Osteoblast (primary cell): ENCODE results near the gene RNPEPL1. TPM values are rescaled to one million over a fixed set of nuclear protein-coding genes. Genes with fewer than 3 reads are reported as not detected.

ENCODE experiments used
- DNase-seq: peaks from one replicate; pipeline ENCODE4 v3.0.0; 2011; ENCODE audit warnings: low spot score, mixed read lengths; ENCODE audit not compliant: insufficient read length; ENCODE audit errors: missing footprints
- H2AFZ ChIP-seq: 2 replicates; pipeline ENCODE4 v1.6.0; 2011; ENCODE audit warnings: mild to moderate bottlenecking, low read length
- H3K27ac ChIP-seq: 2 replicates; pipeline ENCODE4 v1.5.1; 2011; ENCODE audit warnings: mild to moderate bottlenecking, low read depth, low read length, moderate library complexity
- H3K27me3 ChIP-seq: 2 replicates; pipeline ENCODE4 v1.6.0; 2012; ENCODE audit warnings: mild to moderate bottlenecking, control low read depth, inconsistent platforms, low read length, moderate library complexity; ENCODE audit not compliant: insufficient read depth
- H3K36me3 ChIP-seq: 2 replicates; pipeline ENCODE4 v1.5.1; 2011; ENCODE audit warnings: mild to moderate bottlenecking, low read length, control low read depth, moderate library complexity; ENCODE audit not compliant: insufficient read depth
- H3K4me1 ChIP-seq: 2 replicates; pipeline ENCODE4 v1.5.1; 2011; ENCODE audit warnings: mild to moderate bottlenecking, low read length, control low read depth, moderate library complexity; ENCODE audit not compliant: insufficient read depth
- H3K4me2 ChIP-seq: 2 replicates; pipeline ENCODE4 v1.6.0; 2011; ENCODE audit warnings: mild to moderate bottlenecking, low read length; ENCODE audit not compliant: insufficient read depth
- H3K4me3 ChIP-seq: fragments of 200-600 bp; sonication (generic); 3 replicates; pipeline ENCODE4 v1.5.1; 2012; ENCODE audit warnings: mild to moderate bottlenecking, low read length, inconsistent platforms; ENCODE audit not compliant: insufficient read depth
- H3K79me2 ChIP-seq: 2 replicates; pipeline ENCODE4 v1.6.0; 2012; ENCODE audit warnings: mild to moderate bottlenecking, low read length, control low read depth, inconsistent platforms; ENCODE audit not compliant: insufficient read depth
- H3K9me3 ChIP-seq: 2 replicates; pipeline ENCODE4 v1.5.1; 2011; ENCODE audit warnings: low read depth, low read length, control low read depth
- H4K20me1 ChIP-seq: 2 replicates; pipeline ENCODE4 v1.6.0; 2012; ENCODE audit warnings: mild to moderate bottlenecking, low read length, control low read depth; ENCODE audit not compliant: insufficient read depth
- total RNA-seq: library from RNA; depleted of rRNA; stranded (reverse); fragments of >200 nt; gene quantifications from 2 replicates; pipeline ENCODE4 v1.2.3, GENCODE V29; 2012
- TF ChIP-seq, protein P1 (sequence below): IDR thresholded peaks from 2 replicates; pipeline ENCODE4 v1.5.1; 2011; ENCODE audit warnings: mild to moderate bottlenecking, low read depth, low read length, moderate library complexity; ENCODE audit errors: extremely low read depth

Gene RNPEPL1
- total RNA-seq, 1 donor = 13.0 TPM

DNA sequence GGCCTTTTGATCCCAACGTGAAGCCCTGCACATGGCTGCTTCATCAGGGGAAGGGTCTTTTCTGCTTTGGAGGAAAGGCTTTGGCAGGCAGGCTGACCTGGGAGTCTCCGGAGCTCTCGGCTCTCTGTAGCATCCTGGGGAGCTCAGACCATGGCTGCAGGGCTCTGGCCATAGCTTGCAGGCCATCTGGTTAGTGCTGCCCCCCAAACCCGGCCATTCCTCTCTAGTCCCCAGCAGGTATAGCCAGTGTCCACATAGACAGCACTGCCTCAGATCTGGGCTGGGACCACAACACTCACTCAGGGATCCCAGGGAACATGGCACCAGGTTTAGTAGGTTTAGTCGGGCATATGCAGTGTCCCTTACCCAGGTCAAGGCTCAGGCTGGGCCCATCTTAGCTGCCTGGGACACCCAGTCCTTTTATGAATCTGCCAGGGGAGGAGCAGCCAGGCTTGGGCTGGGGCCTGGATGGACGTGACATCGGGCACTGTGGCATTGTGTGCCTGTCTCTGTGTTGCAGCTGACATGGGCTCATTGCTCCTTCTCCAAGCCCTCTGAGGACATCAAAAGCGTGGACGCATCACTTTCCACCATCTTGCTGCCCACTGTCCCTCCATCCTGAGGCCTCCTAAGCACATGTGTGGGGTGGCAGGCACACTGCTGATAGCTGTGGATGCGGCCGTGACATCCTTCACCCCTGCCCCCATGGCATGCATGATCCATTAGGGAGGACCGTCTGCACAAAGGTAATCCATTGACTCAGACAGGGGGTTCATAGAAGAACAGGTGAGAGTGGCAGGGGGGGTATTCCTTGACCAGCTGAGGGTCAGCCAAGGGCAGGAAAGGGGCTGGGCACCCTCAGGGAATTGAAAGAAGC lies 37.8 kb downstream of the RNPEPL1 start:
- TF ChIP-seq, protein P1, sequence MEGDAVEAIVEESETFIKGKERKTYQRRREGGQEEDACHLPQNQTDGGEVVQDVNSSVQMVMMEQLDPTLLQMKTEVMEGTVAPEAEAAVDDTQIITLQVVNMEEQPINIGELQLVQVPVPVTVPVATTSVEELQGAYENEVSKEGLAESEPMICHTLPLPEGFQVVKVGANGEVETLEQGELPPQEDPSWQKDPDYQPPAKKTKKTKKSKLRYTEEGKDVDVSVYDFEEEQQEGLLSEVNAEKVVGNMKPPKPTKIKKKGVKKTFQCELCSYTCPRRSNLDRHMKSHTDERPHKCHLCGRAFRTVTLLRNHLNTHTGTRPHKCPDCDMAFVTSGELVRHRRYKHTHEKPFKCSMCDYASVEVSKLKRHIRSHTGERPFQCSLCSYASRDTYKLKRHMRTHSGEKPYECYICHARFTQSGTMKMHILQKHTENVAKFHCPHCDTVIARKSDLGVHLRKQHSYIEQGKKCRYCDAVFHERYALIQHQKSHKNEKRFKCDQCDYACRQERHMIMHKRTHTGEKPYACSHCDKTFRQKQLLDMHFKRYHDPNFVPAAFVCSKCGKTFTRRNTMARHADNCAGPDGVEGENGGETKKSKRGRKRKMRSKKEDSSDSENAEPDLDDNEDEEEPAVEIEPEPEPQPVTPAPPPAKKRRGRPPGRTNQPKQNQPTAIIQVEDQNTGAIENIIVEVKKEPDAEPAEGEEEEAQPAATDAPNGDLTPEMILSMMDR = no peak
- Histone ChIP-seq H3K27me3 (no peaks in the 10 kb centered on the region), H3K4me1 (no peaks in the 10 kb centered on the region), H3K9me3 (no peaks in the 10 kb centered on the region), H3K4me2 (no peak overlapping the region), H3K27ac (no peak overlapping the region), H4K20me1 (peaks cover 4% of the 10 kb centered on the region), H3K79me2 (no peaks in the 10 kb centered on the region), H3K36me3 (no peaks in the 10 kb centered on the region), H2AFZ (no peak overlapping the region), H3K4me3 (no peak overlapping the region)
- DNase-seq = peak; percentile 86

DNA sequence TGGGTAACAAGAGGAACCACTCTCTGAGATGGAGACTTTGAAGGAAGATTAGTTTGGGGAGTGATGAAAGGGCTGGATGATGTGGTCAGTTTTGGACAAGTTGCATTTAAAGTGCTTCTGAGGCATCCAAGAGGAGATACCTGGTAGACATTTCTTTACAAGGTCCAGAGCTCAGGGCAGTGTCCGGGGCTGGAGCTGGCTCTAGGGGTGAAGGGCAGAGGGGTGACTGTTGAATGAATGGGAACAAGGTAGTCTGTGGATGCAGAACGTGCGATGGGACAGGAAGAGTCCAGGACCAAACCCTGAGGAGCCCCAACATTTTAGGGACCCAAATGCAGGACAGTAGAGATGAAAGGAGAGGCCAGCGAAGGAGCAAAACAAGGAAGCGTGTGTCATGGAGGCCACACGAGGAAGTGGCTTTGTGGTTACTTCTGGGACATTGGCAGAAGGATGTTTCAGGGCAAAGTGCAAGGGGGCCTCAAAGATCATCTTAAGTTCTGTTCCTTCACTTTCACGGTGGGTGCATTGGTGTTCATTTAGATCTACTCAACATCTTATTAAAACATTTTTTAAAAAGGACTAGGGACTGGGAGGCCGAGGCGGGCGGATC lies 43.4 kb downstream of the RNPEPL1 start:
- H2AFZ ChIP-seq = no peak overlapping the region
- no peaks in the 10 kb centered on the region for H4K20me1 ChIP-seq
- no peaks in the 10 kb centered on the region for H3K79me2 ChIP-seq
- no peaks in the 10 kb centered on the region for H3K4me1 ChIP-seq
- peak; percentile 10 for DNase-seq
- no peaks in the 10 kb centered on the region for H3K27me3 ChIP-seq
- TF ChIP-seq, protein P1 = no peak
- H3K4me3 ChIP-seq = no peak overlapping the region
- no peaks in the 10 kb centered on the region for H3K36me3 ChIP-seq
- H3K4me2 ChIP-seq = no peak overlapping the region
- no peaks in the 10 kb centered on the region for H3K9me3 ChIP-seq
- H3K27ac ChIP-seq = no peak overlapping the region

DNA sequence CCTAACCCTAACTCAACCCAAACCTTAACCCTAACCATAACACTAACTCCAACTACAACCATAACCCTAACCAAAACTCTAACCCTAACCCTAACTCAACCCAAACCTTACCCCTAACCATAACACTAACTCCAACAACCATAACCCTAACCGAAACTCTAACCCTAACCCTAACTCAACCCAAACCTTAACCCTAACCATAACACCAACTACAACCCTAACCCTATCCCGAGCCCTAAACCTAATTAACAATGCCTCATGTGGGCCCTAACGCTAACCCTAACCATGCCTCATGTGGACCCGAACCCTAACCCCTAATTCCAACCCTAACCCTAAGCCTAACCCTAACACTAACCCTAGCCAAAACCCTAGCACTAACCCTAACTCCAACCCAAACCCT lies 45.5 kb downstream of the RNPEPL1 start:
- no peaks in the 10 kb centered on the region for H3K79me2 ChIP-seq
- DNase-seq = peak; percentile 3
- TF ChIP-seq, protein P1 = no peak

DNA sequence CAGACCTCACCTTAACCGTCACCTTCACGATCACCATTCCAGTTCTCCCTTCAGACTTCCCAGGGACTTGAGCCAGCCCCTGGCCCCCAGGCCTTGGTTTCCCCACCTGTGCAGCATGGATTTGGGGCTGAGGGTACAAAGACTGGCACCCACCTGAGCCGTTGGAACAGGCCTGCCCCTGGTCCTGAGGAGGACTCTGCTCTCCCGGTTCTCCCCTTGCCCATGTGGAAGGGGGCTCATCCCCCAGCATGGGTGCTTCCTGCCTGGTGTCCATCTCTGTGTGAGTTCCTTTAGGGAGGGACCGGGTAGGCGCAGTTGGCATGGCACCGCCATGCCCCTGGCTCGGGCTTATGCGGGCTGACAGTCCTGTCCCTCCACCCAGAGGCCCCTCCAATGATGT lies 46.1 kb downstream of the RNPEPL1 start:
- no peaks in the 10 kb centered on the region for H4K20me1 ChIP-seq

More for the DNA sequence above, 45.5 kb downstream of the RNPEPL1 start:
- Histone ChIP-seq H4K20me1 (no peaks in the 10 kb centered on the region), H3K27ac (no peak overlapping the region), H3K9me3 (no peaks in the 10 kb centered on the region), H2AFZ (no peak overlapping the region), H3K36me3 (no peaks in the 10 kb centered on the region), H3K4me1 (no peaks in the 10 kb centered on the region), H3K4me3 (no peak overlapping the region), H3K4me2 (no peak overlapping the region), H3K27me3 (no peaks in the 10 kb centered on the region)

More for the DNA sequence above, 46.1 kb downstream of the RNPEPL1 start:
- H2AFZ ChIP-seq = no peak overlapping the region
- H3K27ac ChIP-seq = no peak overlapping the region
- H3K36me3 ChIP-seq = no peaks in the 10 kb centered on the region
- H3K27me3 ChIP-seq = no peaks in the 10 kb centered on the region
- TF ChIP-seq, protein P1 = no peak
- H3K4me1 ChIP-seq = no peaks in the 10 kb centered on the region
- no peaks in the 10 kb centered on the region for H3K9me3 ChIP-seq
- no peak overlapping the region for H3K4me2 ChIP-seq
- DNase-seq = peak; percentile 9
- H3K79me2 ChIP-seq = no peaks in the 10 kb centered on the region
- no peak overlapping the region for H3K4me3 ChIP-seq
